ENCODE measurements around the gene RHBDL2.
"Not testable (repeated sequence)": the region's sequence is repeated elsewhere in the genome, so short reads cannot be mapped to it uniquely, and the experiment has no call there.

The RHBDL2 gene

GRCh38 chr1:38941527-38942019 lies at the start of gene RHBDL2:
RHBDL2 (minus strand) TSS chr1:38941830; CDS start chr1:38919212, 22,618 bp downstream.
- DNase-seq, result no peak

GRCh38 chr1:38990738-38991637 lies 49.4 kb upstream of the RHBDL2 start, which contains the start of gene AKIRIN1:
AKIRIN1 (plus strand) TSS chr1:38991276; CDS start chr1:38991381, 105 bp downstream.
- DNase-seq, result peak; percentile 69

- no peak for DNase-seq
Observed at GRCh38 chr1:38990386-38990737, 48.7 kb upstream of the RHBDL2 start.

GRCh38 chr1:38989979-38990378 lies 48.3 kb upstream of the RHBDL2 start:
- DNase-seq, result no peak

GRCh38 chr1:38979380-38979779 lies 37.8 kb upstream of the RHBDL2 start:
- DNase-seq, result not testable (repeated sequence)

- DNase-seq, result not testable (repeated sequence)
Observed at GRCh38 chr1:38978245-38978542, 36.6 kb upstream of the RHBDL2 start.

- DNase-seq, result not testable (repeated sequence)
Observed at GRCh38 chr1:38977399-38978244, 36.0 kb upstream of the RHBDL2 start.

GRCh38 chr1:38973659-38974437 lies 32.2 kb upstream of the RHBDL2 start:
- DNase-seq, result no peak

- DNase-seq, result not testable (repeated sequence)
Observed at GRCh38 chr1:38973145-38973544, 31.5 kb upstream of the RHBDL2 start.

- no peak for DNase-seq
Observed at GRCh38 chr1:38964140-38964548, 22.5 kb upstream of the RHBDL2 start.

- no peak for DNase-seq
Observed at GRCh38 chr1:38962560-38962959, 20.9 kb upstream of the RHBDL2 start.

- no peak for DNase-seq
Observed at GRCh38 chr1:38962113-38962512, 20.5 kb upstream of the RHBDL2 start.

GRCh38 chr1:38958967-38959366 lies 17.3 kb upstream of the RHBDL2 start:
- DNase-seq, result no peak

GRCh38 chr1:38953433-38953860 lies 11.8 kb upstream of the RHBDL2 start:
- no peak for DNase-seq

- DNase-seq, result no peak
Observed at GRCh38 chr1:38950553-38950952, 8.9 kb upstream of the RHBDL2 start.

- DNase-seq, result no peak
Observed at GRCh38 chr1:38944547-38944946, 2.9 kb upstream of the RHBDL2 start.

- DNase-seq, result no peak
Observed at GRCh38 chr1:38942664-38943428, 1.2 kb upstream of the RHBDL2 start.

GRCh38 chr1:38941093-38941492 lies 537 bp downstream of the RHBDL2 start:
- DNase-seq, result no peak

GRCh38 chr1:38940339-38941047 lies 1.1 kb downstream of the RHBDL2 start:
- no peak for DNase-seq

- no peak for DNase-seq
Observed at GRCh38 chr1:38938722-38939260, 2.8 kb downstream of the RHBDL2 start.

- DNase-seq, result no peak
Observed at GRCh38 chr1:38932571-38932970, 9.1 kb downstream of the RHBDL2 start.

All from NCI-H524 treated with DMSO at 0.1 percent for 48 hours (cell line).